B cell (primary cell): ENCODE results near the gene SULT1C4. TPM values are rescaled to one million over a fixed set of nuclear protein-coding genes. Genes with fewer than 3 reads are reported as not detected.

ENCODE experiments used
- ATAC-seq: fragments of 200-7000 bp; cut with Tn5 transposase; one replicate; pipeline ENCODE4 v1.10.0; 2021; ENCODE audit warnings: low read depth, mild to moderate bottlenecking, moderate number of reproducible peaks, moderate library complexity
- CTCF ChIA-PET: fragments of 350-600 bp; sonication (Branson Sonifier 250); formaldehyde crosslinking; loops from one replicate; lab custom pipeline; 2021; ENCODE audit warnings: antibody characterized with exemption, inconsistent platforms; lab: Charles Lee
- POLR2A ChIA-PET: fragments of 350-600 bp; sonication (Branson Sonifier 250); formaldehyde crosslinking; loops from one replicate; lab custom pipeline; 2021; ENCODE audit warnings: antibody characterized with exemption; lab: Charles Lee
- DNase-seq: peaks from one replicate; pipeline ENCODE4 v3.0.0; 2013
- H2AFZ ChIP-seq: 2 replicates; pipeline ENCODE4 v1.6.1; 2012; ENCODE audit warnings: mild to moderate bottlenecking, low read depth, low read length; ENCODE audit not compliant: insufficient read depth, poor library complexity, severe bottlenecking
- H3K27ac ChIP-seq, 2 donors: 1 replicate in 1 of 2; 2 replicates in 1 of 2; pipeline ENCODE4 v1.5.1; 2012 to 2013; ENCODE audit warnings: low read length in 2 of 2, mild to moderate bottlenecking in 2 of 2, moderate library complexity in 1 of 2
- H3K27me3 ChIP-seq, 4 experiments: fragments of 200-600 bp in 1 of 4; sonication (generic) in 1 of 4; replicated peaks in 1 of 4; 1 replicate in 2 of 4; 2 replicates in 2 of 4; pipeline versions ENCODE4 v1.6.1 to v1.7.0; 2013 to 2016; ENCODE audit warnings: low read length in 3 of 4, mild to moderate bottlenecking in 2 of 4, mixed read lengths in 1 of 4, moderate library complexity in 1 of 4; ENCODE audit not compliant: insufficient read depth in 4 of 4, control insufficient read depth in 3 of 4; ENCODE audit errors: control extremely low read depth in 1 of 4
- H3K36me3 ChIP-seq, 2 experiments: replicated peaks in 1 of 2; 1 replicate in 1 of 2; 2 replicates in 1 of 2; pipeline versions ENCODE4 v1.6.1 to v1.7.1; 2013; ENCODE audit warnings: low read length in 1 of 2; ENCODE audit not compliant: insufficient read depth in 2 of 2, control insufficient read depth in 1 of 2; ENCODE audit errors: control extremely low read depth in 1 of 2, extremely low read depth in 1 of 2
- H3K4me1 ChIP-seq, 2 donors: fragments of 200-600 bp in 1 of 2; sonication (generic) in 1 of 2; 1 replicate in 1 of 2; 2 replicates in 1 of 2; pipeline versions ENCODE4 v1.5.1 to v1.6.1; 2013 to 2017; ENCODE audit warnings: low read length in 2 of 2; ENCODE audit not compliant: control insufficient read depth in 2 of 2, insufficient read depth in 2 of 2
- H3K4me2 ChIP-seq: replicated peaks from 2 replicates; pipeline ENCODE3; 2012; ENCODE audit warnings: mild to moderate bottlenecking, low read depth, low read length; ENCODE audit not compliant: poor library complexity, severe bottlenecking
- H3K4me3 ChIP-seq, 5 experiments: fragments of 200-600 bp in 1 of 5; sonication (generic) in 1 of 5; 1 replicate in 3 of 5; 2 replicates in 2 of 5; pipeline versions ENCODE4 v1.5.1 to v1.7.0; 2011 to 2016; ENCODE audit warnings: low read length in 4 of 5, mild to moderate bottlenecking in 4 of 5, low read depth in 2 of 5, control low read depth in 1 of 5, moderate library complexity in 1 of 5; ENCODE audit not compliant: insufficient read depth in 1 of 5; ENCODE audit errors: control extremely low read depth in 1 of 5, extremely low read depth in 1 of 5
- H3K79me2 ChIP-seq: fragments of 200-600 bp; sonication (generic); one replicate; pipeline ENCODE4 v1.6.0; 2016; ENCODE audit warnings: low read length; ENCODE audit not compliant: control insufficient read depth, insufficient read depth
- H3K9ac ChIP-seq: fragments of 200-600 bp; sonication (generic); 2 replicates; pipeline ENCODE4 v1.6.1; 2017; ENCODE audit warnings: mild to moderate bottlenecking, low read length, moderate library complexity
- H3K9me3 ChIP-seq, 3 donors: one replicate each; pipeline versions ENCODE4 v1.6.1 to v1.7.1; 2013; ENCODE audit warnings: low read length in 2 of 3; ENCODE audit not compliant: control insufficient read depth in 2 of 3, insufficient read depth in 1 of 3; ENCODE audit errors: control extremely low read depth in 1 of 3
- H4K20me1 ChIP-seq: 2 replicates; pipeline ENCODE4 v1.6.0; 2012; ENCODE audit warnings: mild to moderate bottlenecking, low read length; ENCODE audit not compliant: insufficient read depth, control insufficient read depth, poor library complexity, severe bottlenecking
- H3K27ac Mint-ChIP-seq: one replicate; pipeline ENCODE4 v1.8.0; 2021; ENCODE audit warnings: mixed read lengths
- H3K27me3 Mint-ChIP-seq: one replicate; pipeline ENCODE4 v1.8.0; 2021; ENCODE audit warnings: mixed read lengths
- H3K4me1 Mint-ChIP-seq: one replicate; pipeline ENCODE4 v1.8.0; 2021; ENCODE audit warnings: mixed read lengths
- H3K4me3 Mint-ChIP-seq: one replicate; pipeline ENCODE4 v1.8.0; 2021; ENCODE audit warnings: mixed read lengths
- H3K9me3 Mint-ChIP-seq: one replicate; pipeline ENCODE4 v1.8.0; 2022; ENCODE audit warnings: mixed read lengths; ENCODE audit not compliant: insufficient read depth
- CTCF ChIP-seq: fragments of 200-600 bp; IDR thresholded peaks from one replicate; pipeline ENCODE4 v1.8.0; 2022; ENCODE audit warnings: antibody characterized with exemption, mild to moderate bottlenecking
- EZH2 ChIP-seq: IDR thresholded peaks from 2 replicates; pipeline ENCODE4 v1.6.1; 2012; ENCODE audit warnings: borderline replicate concordance, low read depth, mild to moderate bottlenecking, moderate library complexity, low read length; ENCODE audit not compliant: insufficient read depth, poor library complexity, severe bottlenecking
- WGBS: methylation state at CpG from one replicate; pipeline ENCODE4 v1.1.5; 2013; ENCODE audit warnings: missing lambda C conversion rate; ENCODE audit not compliant: insufficient coverage; 5-methylcytosine and 5-hydroxymethylcytosine counted together
- intact Hi-C: fragments of 100-400 bp; cut with micrococcal nuclease; formaldehyde crosslinking; loops from one replicate; pipeline ENCODE4 v1.10.0; 2022
- polyA plus RNA-seq: library from polyadenylated mRNA; depleted of rRNA; stranded (reverse); fragments of >200 nt; gene quantifications from 2 replicates; pipeline ENCODE4 v1.2.3, GENCODE V29; 2012
- total RNA-seq, 2 donors: library from RNA; stranded (reverse); fragments of 120-200 nt in 1 of 2; gene quantifications; 1 replicate in 1 of 2; 2 replicates in 1 of 2; pipeline versions ENCODE4 v1.2.3 to v1.2.4, GENCODE V29; 2013 to 2022

Gene SULT1C4
- total and polyA plus RNA-seq, 2 donors (not counting 1 experiment from before 2014, with no cell fraction given) = not detected

- Histone ChIP-seq H3K9me3 (no peaks in the 10 kb centered on the region), H3K4me2 (no peak overlapping the region), H3K27me3 (no peaks in the 10 kb centered on the region), H4K20me1 (no peaks in the 10 kb centered on the region), H3K4me3 (no peak overlapping the region), H3K79me2 (no peaks in the 10 kb centered on the region), H2AFZ (no peak overlapping the region), H3K27ac (no peak overlapping the region), H3K36me3 (no peaks in the 10 kb centered on the region), H3K4me1 (no peaks in the 10 kb centered on the region), H3K9ac (no peak overlapping the region)
- Mint-ChIP-seq H3K4me1 (peaks cover 9% of the 10 kb centered on the region), H3K4me3 (no peak overlapping the region), H3K9me3 (no peaks in the 10 kb centered on the region), H3K27ac (no peak overlapping the region), H3K27me3 (no peaks in the 10 kb centered on the region)
- POLR2A ChIA-PET = no interaction called here
- TF ChIP-seq EZH2 (no peak), CTCF (no peak)
- intact Hi-C loops = no loop called here
- CTCF ChIA-PET = no interaction called here
- no CpG with 5 or more reads among the region's 1 CpG for WGBS
- no peak for DNase-seq
- no peak for ATAC-seq
Measured at GRCh38 chr2:108367014-108367413, 10.7 kb upstream of the SULT1C4 start.

- H3K9ac ChIP-seq = no peak overlapping the region
- TF ChIP-seq EZH2 = no peak
- no peak for TF ChIP-seq CTCF
- no peaks in the 10 kb centered on the region for H4K20me1 ChIP-seq
- no peak overlapping the region for H3K4me2 ChIP-seq
- no peaks in the 10 kb centered on the region for H3K27me3 Mint-ChIP-seq
- no peaks in the 10 kb centered on the region for H3K27me3 ChIP-seq
- no peak overlapping the region for H2AFZ ChIP-seq
- no peaks in the 10 kb centered on the region for H3K4me1 ChIP-seq
- no peak overlapping the region for H3K4me3 Mint-ChIP-seq
- DNase-seq (no peak), ATAC-seq (no peak)
- no peaks in the 10 kb centered on the region for H3K9me3 ChIP-seq
- ChIA-PET POLR2A (no interaction called here), CTCF (no interaction called here)
- no peaks in the 10 kb centered on the region for H3K9me3 Mint-ChIP-seq
- peaks cover 9% of the 10 kb centered on the region for H3K4me1 Mint-ChIP-seq
- intact Hi-C loops = no loop called here
- no peaks in the 10 kb centered on the region for H3K79me2 ChIP-seq
- no peak overlapping the region for H3K27ac Mint-ChIP-seq
- no peak overlapping the region for H3K27ac ChIP-seq
- no peaks in the 10 kb centered on the region for H3K36me3 ChIP-seq
- H3K4me3 ChIP-seq = no peak overlapping the region
- no CpG with 5 or more reads among the region's 2 CpGs for WGBS
Measured at GRCh38 chr2:108367561-108368175, 10.1 kb upstream of the SULT1C4 start.
